Astrocyte of the cerebellum (primary cell): Measurements from ENCODE around the gene SERPINH1.

Source experiments
- DNase-seq: peaks from one replicate; pipeline ENCODE4 v3.0.0-alpha.2; 2011; ENCODE audit warnings: low read depth
- H3K4me3 ChIP-seq: 2 replicates; pipeline ENCODE4 v1.5.1; 2011; ENCODE audit warnings: mild to moderate bottlenecking, low read depth, low read length, moderate library complexity
- CTCF ChIP-seq: IDR thresholded peaks from 2 replicates; pipeline ENCODE4 v1.5.1; 2012; ENCODE audit warnings: low read length, low read depth, moderate library complexity, mild to moderate bottlenecking; ENCODE audit errors: missing control alignments
- in situ Hi-C: cut with HindIII; loops from 2 replicates; pipeline ENCODE4 v1.10.0; 2017; ENCODE audit warnings: low sequenced_read_pairs

Gene SERPINH1

GRCh38 chr11:75611823-75612222, 49.8 kb downstream of the SERPINH1 start:
- no peak overlapping the region for H3K4me3 ChIP-seq
- TF ChIP-seq CTCF = no peak
- in situ Hi-C loops = no loop called here
- no peak for DNase-seq

GRCh38 chr11:75615751-75616150, 53.7 kb downstream of the SERPINH1 start:
- in situ Hi-C loops = no loop called here
- no peak overlapping the region for H3K4me3 ChIP-seq
- TF ChIP-seq CTCF = no peak
- no peak for DNase-seq

DNA sequence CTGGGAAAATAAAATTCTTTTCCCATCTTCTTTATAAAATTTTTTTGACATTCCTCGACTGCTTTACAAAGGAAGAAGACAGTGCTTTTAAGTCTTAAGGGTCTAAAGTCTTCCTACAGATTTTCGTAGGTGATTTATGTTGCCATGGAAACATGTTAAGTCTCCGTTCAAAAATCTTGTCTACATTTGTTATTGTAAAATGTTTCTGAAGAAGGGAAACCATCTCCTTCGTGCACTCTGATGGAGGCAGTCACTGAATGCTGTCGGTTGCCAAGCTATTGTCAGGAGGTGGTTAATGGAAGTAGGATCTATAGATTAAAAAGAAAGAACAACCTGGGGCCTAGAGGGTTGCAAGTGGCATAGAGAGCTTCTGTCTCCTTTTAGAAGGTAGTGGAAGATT, 54.2 kb downstream of the SERPINH1 start:
- TF ChIP-seq CTCF = no peak
- no peak overlapping the region for H3K4me3 ChIP-seq
- DNase-seq = no peak
- in situ Hi-C loops = no loop called here
